Fibroblast of the conjunctiva (primary cell): ENCODE results near the gene KCTD19.
A peak's percentile ranks its signal among the peaks of the same experiment; 100 is the strongest.

Experiments
- DNase-seq: peaks from one replicate; pipeline ENCODE4 v3.0.0-alpha.2; 2010; ENCODE audit warnings: low read depth

Gene KCTD19

DNA sequence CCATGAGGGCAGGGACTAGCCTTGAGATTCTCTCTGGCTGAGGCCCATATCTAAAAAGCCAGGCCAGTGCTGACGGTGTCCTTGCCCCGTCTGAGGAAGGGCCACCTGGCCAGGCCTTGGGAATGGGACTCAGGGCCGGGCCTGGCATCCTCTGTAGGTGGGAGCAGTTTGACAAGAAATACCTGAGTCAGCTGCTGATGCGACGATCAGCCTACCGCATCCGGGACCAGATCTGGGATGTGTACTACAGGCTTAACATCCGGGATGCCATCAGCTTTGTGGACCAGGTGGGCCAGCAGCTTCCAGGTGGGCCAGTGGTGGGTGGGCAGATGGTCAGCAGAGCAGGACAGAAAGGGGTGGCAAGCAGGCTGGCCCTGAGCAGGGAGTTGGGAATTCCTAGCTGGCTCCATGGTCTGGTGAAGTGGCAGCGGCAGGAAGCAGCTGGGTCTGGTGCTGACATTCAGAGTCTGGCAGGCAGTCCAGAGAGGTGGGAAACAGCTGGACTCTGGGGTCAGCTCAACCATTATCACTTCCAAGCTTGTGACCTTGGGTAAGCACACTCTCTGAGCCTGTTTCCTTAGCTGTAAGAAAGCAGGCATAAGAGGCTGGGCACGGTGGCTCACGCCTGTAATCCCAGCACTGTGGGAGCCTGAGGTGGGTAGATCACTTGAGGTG, 68.2 kb downstream of the KCTD19 start:
- DNase-seq = no peak

GRCh38 chr16:67257486-67258160, 68.9 kb downstream of the KCTD19 start:
- no peak for DNase-seq

GRCh38 chr16:67256701-67257230, 69.8 kb downstream of the KCTD19 start:
- no peak for DNase-seq

GRCh38 chr16:67255553-67256221, 70.9 kb downstream of the KCTD19 start:
- no peak for DNase-seq

DNA sequence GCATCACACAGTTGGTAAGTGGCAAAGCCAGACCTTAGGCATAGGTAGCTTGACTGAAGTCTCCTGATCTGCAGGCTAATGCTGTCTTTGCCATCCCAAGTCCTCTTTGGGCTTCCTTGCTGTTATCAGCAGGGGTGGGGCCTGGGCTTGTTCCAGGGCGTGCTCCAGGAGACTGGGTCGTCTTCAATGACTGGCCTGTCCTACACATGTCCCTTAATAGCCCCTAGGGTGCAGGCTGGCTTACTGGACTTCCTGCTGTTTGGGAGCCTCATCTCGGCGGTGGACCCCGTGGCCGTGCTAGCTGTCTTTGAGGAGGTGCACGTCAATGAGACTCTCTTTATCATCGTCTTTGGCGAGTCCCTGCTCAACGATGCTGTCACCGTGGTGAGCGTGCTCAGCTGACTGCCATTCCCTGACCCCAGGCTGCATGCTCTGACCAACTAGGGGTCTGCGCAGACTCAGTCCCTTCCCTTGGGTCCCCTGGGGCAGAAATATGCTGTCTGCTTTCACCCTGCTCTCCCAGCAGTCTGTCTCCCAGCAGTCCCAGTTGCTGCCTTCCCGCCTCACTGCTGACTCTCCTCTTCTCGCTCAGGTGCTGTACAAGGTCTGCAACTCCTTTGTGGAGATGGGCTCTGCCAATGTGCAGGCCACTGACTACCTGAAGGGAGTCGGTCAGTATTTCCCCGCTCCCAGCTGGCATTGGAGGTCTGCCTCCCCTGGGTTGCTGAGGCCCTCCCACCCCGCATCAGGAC, 71.6 kb downstream of the KCTD19 start:
- DNase-seq = no peak

GRCh38 chr16:67252609-67253497, 73.7 kb downstream of the KCTD19 start:
- no peak for DNase-seq

- DNase-seq = no peak
Measured at GRCh38 chr16:67250045-67250327, 76.6 kb downstream of the KCTD19 start.

GRCh38 chr16:67249178-67250044, 77.1 kb downstream of the KCTD19 start:
- DNase-seq = no peak

- DNase-seq = no peak
Measured at GRCh38 chr16:67248401-67249177, 78.0 kb downstream of the KCTD19 start, which contains the start of gene SLC9A5. Gene SLC9A5 (plus strand): TSS chr16:67248979. CDS start chr16:67249015, 36 bp downstream.

GRCh38 chr16:67248073-67248400, 78.5 kb downstream of the KCTD19 start:
- DNase-seq = no peak

DNA sequence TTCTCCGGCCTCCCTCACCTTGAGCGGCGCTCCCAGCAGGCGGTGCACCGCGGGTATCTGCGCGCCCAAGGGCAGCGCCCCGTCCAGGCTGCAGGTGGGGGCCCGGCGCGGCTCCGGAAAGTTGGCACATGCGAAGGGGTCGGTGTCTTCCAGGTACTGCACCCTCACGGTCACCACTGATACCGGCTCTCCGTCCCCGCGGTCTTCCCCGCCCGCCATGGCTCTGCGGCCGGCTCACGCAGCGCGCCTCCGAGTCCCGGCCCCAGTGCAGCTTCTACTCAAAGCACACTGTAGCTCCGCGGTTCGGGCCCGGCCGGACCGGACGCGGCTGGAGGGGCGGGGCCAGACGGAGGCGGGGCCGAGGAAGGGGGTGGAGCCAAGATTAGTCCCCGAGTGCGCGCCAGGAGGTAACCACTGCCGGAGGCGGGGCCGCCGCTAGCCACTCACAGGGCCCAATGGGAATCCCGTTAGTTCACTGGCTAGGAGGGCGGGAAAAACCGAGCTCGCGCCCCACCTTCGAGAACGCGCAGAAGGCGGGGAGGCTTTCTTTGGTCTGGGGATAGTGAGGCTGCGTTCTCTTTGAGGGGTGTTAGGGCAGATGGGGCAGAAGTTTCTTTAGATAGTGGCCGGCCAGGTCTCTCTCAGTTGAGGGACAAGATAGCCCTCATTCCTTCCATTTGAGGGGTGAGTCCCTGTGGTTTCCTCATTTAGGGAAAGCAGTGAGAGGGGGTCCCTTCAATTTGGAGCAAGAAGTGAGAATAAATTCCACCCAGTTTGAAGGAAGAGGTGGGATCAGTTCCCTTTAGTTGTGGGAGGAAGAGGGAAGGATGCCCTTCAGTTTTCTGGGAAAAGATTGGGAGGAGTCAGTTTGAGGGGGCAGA, 79.1 kb downstream of the KCTD19 start, which contains the start of gene FHOD1:
Gene FHOD1, minus strand, starts transcription at position 290 of the 881 bp plus-strand sequence. Its CDS starts 71 bp downstream, at position 219.
- peak; percentile 93 for DNase-seq

- no peak for DNase-seq
Measured at GRCh38 chr16:67246756-67247191, 79.8 kb downstream of the KCTD19 start.

- peak; percentile 87 for DNase-seq
Measured at GRCh38 chr16:67246081-67246755, 80.3 kb downstream of the KCTD19 start.

DNA sequence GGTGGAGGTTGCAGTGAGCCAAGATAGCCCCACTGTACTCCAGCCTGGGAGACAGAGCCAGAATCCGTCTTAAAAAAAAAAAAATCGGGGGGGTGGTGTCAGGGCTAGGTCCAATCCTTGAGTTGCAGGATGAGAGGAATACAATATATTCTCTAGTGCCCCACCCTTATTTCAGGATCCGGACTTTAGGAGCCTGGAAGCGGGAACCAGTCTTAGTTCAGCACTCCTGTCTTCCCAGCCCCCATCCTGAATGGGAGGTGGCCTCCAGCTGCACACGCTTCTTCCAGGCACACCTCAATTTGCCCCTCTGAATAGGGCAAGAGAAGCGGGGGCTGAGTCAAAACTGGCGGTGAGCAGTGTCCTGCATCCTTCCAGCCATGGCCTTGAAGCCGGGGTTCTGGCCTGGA, 80.9 kb downstream of the KCTD19 start:
- no peak for DNase-seq

DNA sequence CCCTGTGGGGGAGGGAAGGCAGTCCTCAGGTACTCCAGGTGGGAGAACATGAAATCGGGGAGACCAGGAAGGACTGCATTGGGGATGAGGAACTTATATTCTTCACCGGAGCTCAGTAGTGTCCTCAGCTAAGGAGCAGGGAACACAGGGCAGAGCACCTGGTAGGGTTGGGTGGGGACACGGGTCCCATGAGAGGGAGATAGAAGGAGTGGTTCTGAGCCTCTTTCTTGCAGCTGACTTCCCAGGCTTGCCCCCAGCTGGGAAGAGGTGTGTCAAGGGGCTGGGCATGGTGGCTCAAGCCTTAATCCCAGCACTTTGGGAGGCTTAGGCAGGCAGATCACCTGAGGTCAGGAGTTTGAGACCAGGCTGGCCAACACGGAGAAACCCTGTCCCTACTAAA, 81.4 kb downstream of the KCTD19 start:
- DNase-seq = no peak

- DNase-seq = peak; percentile 74
Measured at GRCh38 chr16:67244387-67245185, 82.0 kb downstream of the KCTD19 start.

GRCh38 chr16:67243481-67243880, 83.1 kb downstream of the KCTD19 start:
- no peak for DNase-seq
